LNCaP clone FGC (cell line): ENCODE results near the gene TMC1.

Source experiments
- DNase-seq: peaks from one replicate; pipeline ENCODE4 v3.0.0-alpha.2; 2011; ENCODE audit warnings: low read depth
- H3K4me3 ChIP-seq: 2 replicates; pipeline ENCODE4 v1.5.1; 2011; ENCODE audit warnings: mild to moderate bottlenecking, low read depth, low read length, control low read depth
- CTCF ChIP-seq: IDR thresholded peaks from 2 replicates; pipeline ENCODE4 v1.5.1; 2012; ENCODE audit warnings: mild to moderate bottlenecking; ENCODE audit not compliant: control insufficient read depth, insufficient read depth; ENCODE audit errors: extremely low read depth

The TMC1 gene

GRCh38 chr9:72674961-72675360 lies 153.6 kb downstream of the TMC1 start:
- DNase-seq, result no peak
- no peak for TF ChIP-seq CTCF
- no peak overlapping the region for H3K4me3 ChIP-seq

GRCh38 chr9:72675586-72675985 lies 154.2 kb downstream of the TMC1 start:
- TF ChIP-seq CTCF, result no peak
- no peak overlapping the region for H3K4me3 ChIP-seq
- no peak for DNase-seq

GRCh38 chr9:72680593-72681282 lies 159.3 kb downstream of the TMC1 start:
- H3K4me3 ChIP-seq, result no peak overlapping the region
- no peak for DNase-seq
- no peak for TF ChIP-seq CTCF

- no peak for TF ChIP-seq CTCF
- no peak overlapping the region for H3K4me3 ChIP-seq
Measured at GRCh38 chr9:72681283-72681630, 159.8 kb downstream of the TMC1 start.

GRCh38 chr9:72684615-72685014 lies 163.2 kb downstream of the TMC1 start:
- no peak for TF ChIP-seq CTCF
- H3K4me3 ChIP-seq, result no peak overlapping the region
- no peak for DNase-seq

More at GRCh38 chr9:72681283-72681630, 159.8 kb downstream of the TMC1 start:
- no peak for DNase-seq

- no peak for DNase-seq
- H3K4me3 ChIP-seq, result no peak overlapping the region
- TF ChIP-seq CTCF, result no peak
Measured at GRCh38 chr9:72685911-72686310, 164.5 kb downstream of the TMC1 start.

GRCh38 chr9:72687331-72687730 lies 165.9 kb downstream of the TMC1 start:
- no peak overlapping the region for H3K4me3 ChIP-seq
- TF ChIP-seq CTCF, result no peak
- DNase-seq, result no peak
